SK-N-SH treated with all-trans-retinoic acid at 6 μM for 48 hours (cell line): ENCODE results near the gene PIGS.
"Not testable (repeated sequence)": the region's sequence is repeated elsewhere in the genome, so short reads cannot be mapped to it uniquely, and the experiment has no call there.

Source experiments
- ATAC-seq: fragments of 200-7000 bp; cut with Tn5 transposase; 3 replicates; pipeline ENCODE4 v1.9.1; 2020; ENCODE audit warnings: mild to moderate bottlenecking, moderate library complexity
- ARNTL ChIP-seq: fragments of 450-650 bp; formaldehyde crosslinking; IDR thresholded peaks from 2 replicates; pipeline ENCODE4 v1.5.0; 2020; ENCODE audit warnings: low read depth, mild to moderate bottlenecking, moderate library complexity, borderline replicate concordance
- BACH2 ChIP-seq: fragments of 250-450 bp; sonication (Bioruptor Pico); IDR thresholded peaks from 2 replicates; pipeline ENCODE4 v1.9.0; 2021; ENCODE audit warnings: mild to moderate bottlenecking, borderline replicate concordance
- CREB5 ChIP-seq: fragments of 250-450 bp; sonication (Bioruptor Pico); IDR thresholded peaks from 2 replicates; pipeline ENCODE4 v1.5.1; 2020; ENCODE audit warnings: low read depth, mild to moderate bottlenecking, moderate library complexity
- CSDC2 ChIP-seq: fragments of 250-450 bp; sonication (Bioruptor Pico); IDR thresholded peaks from 2 replicates; pipeline ENCODE4 v1.5.0; 2020; ENCODE audit warnings: mild to moderate bottlenecking, moderate library complexity
- CSRNP3 ChIP-seq: fragments of 250-450 bp; sonication (Bioruptor Pico); IDR thresholded peaks from 2 replicates; pipeline ENCODE4 v1.5.1; 2021; ENCODE audit warnings: mild to moderate bottlenecking, moderate library complexity
- ESRRG ChIP-seq: fragments of 250-450 bp; sonication (Bioruptor Pico); IDR thresholded peaks from 2 replicates; pipeline ENCODE4 v1.6.1; 2021; ENCODE audit warnings: mild to moderate bottlenecking
- GLIS3 ChIP-seq: fragments of 250-450 bp; sonication (Bioruptor Pico); IDR thresholded peaks from 2 replicates; pipeline ENCODE4 v1.5.0; 2020; ENCODE audit warnings: mild to moderate bottlenecking, moderate library complexity
- ISL1 ChIP-seq: fragments of 250-450 bp; sonication (Bioruptor Pico); IDR thresholded peaks from 2 replicates; pipeline ENCODE4 v2.1.2; 2022; ENCODE audit warnings: mild to moderate bottlenecking, moderate library complexity
- OSR1 ChIP-seq: fragments of 250-450 bp; sonication (Bioruptor Pico); IDR thresholded peaks from 2 replicates; pipeline ENCODE4 v1.8.0; 2022; ENCODE audit warnings: moderate library complexity, mild to moderate bottlenecking, inconsistent platforms
- PATZ1 ChIP-seq: fragments of 250-450 bp; sonication (Bioruptor Pico); IDR thresholded peaks from 2 replicates; pipeline ENCODE4 v1.8.0; 2020; ENCODE audit warnings: mild to moderate bottlenecking, moderate library complexity, borderline replicate concordance
- POU6F1 ChIP-seq: fragments of 250-450 bp; sonication (Bioruptor Pico); IDR thresholded peaks from 2 replicates; pipeline ENCODE4 v1.8.0; 2021; ENCODE audit warnings: low read depth, mild to moderate bottlenecking, moderate library complexity, borderline replicate concordance
- PPARA ChIP-seq: fragments of 250-450 bp; sonication (Bioruptor Pico); IDR thresholded peaks from 2 replicates; pipeline ENCODE4 v1.5.0; 2020; ENCODE audit warnings: mild to moderate bottlenecking, borderline replicate concordance
- RARB ChIP-seq: fragments of 250-450 bp; sonication (Bioruptor Pico); IDR thresholded peaks from 2 replicates; pipeline ENCODE4 v1.8.0; 2021; ENCODE audit warnings: mild to moderate bottlenecking, moderate library complexity
- SNAI2 ChIP-seq: fragments of 250-450 bp; sonication (Bioruptor Pico); IDR thresholded peaks from 2 replicates; pipeline ENCODE4 v1.5.0; 2020; ENCODE audit warnings: mild to moderate bottlenecking, moderate library complexity
- TCF4 ChIP-seq: fragments of 250-450 bp; sonication (Bioruptor Pico); IDR thresholded peaks from 2 replicates; pipeline ENCODE4 v1.8.0; 2021; ENCODE audit warnings: mild to moderate bottlenecking, moderate library complexity, borderline replicate concordance
- TOX ChIP-seq: fragments of 250-450 bp; sonication (Bioruptor Pico); IDR thresholded peaks from 2 replicates; pipeline ENCODE4 v1.8.0; 2021; ENCODE audit warnings: mild to moderate bottlenecking, moderate library complexity, borderline replicate concordance
- TSHZ2 ChIP-seq: fragments of 250-450 bp; sonication (Bioruptor Pico); IDR thresholded peaks from 2 replicates; pipeline ENCODE4 v1.5.0; 2020; ENCODE audit warnings: mild to moderate bottlenecking, moderate library complexity
- ZC3H10 ChIP-seq: fragments of 250-450 bp; sonication (Bioruptor Pico); IDR thresholded peaks from 2 replicates; pipeline ENCODE4 v1.5.1; 2021; ENCODE audit warnings: mild to moderate bottlenecking, moderate library complexity
- ZFP3 ChIP-seq: fragments of 250-450 bp; sonication (Bioruptor Pico); IDR thresholded peaks from 2 replicates; pipeline ENCODE4 v1.5.0; 2020; ENCODE audit warnings: mild to moderate bottlenecking, moderate library complexity
- ZFP30 ChIP-seq: fragments of 450-650 bp; formaldehyde crosslinking; IDR thresholded peaks from 2 replicates; pipeline ENCODE4 v1.5.0; 2022; ENCODE audit warnings: mild to moderate bottlenecking, moderate library complexity
- ZNF565 ChIP-seq: fragments of 450-650 bp; formaldehyde crosslinking; conservative IDR thresholded peaks from 2 replicates; pipeline ENCODE4 v1.5.0; 2020; ENCODE audit warnings: low read depth, mild to moderate bottlenecking, moderate library complexity
- ZNF70 ChIP-seq: fragments of 450-650 bp; formaldehyde crosslinking; IDR thresholded peaks from 2 replicates; pipeline ENCODE4 v1.5.0; 2020; ENCODE audit warnings: mild to moderate bottlenecking, moderate library complexity

Gene PIGS

GRCh38 chr17:28523186-28523585 is 48.1 kb downstream of the PIGS start:
- no peak for TF ChIP-seq ARNTL
- TF ChIP-seq ZC3H10: no peak
- no peak for TF ChIP-seq ZNF70 (CRISPR knock-in tag)
- TF ChIP-seq PATZ1 (CRISPR knock-in tag): no peak
- TF ChIP-seq RARB: no peak
- no peak for TF ChIP-seq TCF4
- TF ChIP-seq CSRNP3 (CRISPR knock-in tag): no peak
- no peak for TF ChIP-seq ZNF565 (CRISPR knock-in tag)
- TF ChIP-seq CSDC2: no peak
- no peak for TF ChIP-seq ESRRG (CRISPR knock-in tag)
- TF ChIP-seq ZFP30: no peak
- TF ChIP-seq SNAI2 (CRISPR knock-in tag): no peak
- no peak for TF ChIP-seq TSHZ2
- TF ChIP-seq GLIS3 (CRISPR knock-in tag): no peak
- TF ChIP-seq OSR1: no peak
- no peak for TF ChIP-seq BACH2 (CRISPR knock-in tag)
- no peak for TF ChIP-seq TOX
- no peak for TF ChIP-seq CREB5 (CRISPR knock-in tag)
- TF ChIP-seq PPARA (CRISPR knock-in tag): no peak
- no peak for TF ChIP-seq ZFP3 (CRISPR knock-in tag)
- ATAC-seq: no peak

- not testable (repeated sequence) for ATAC-seq
Measured at GRCh38 chr17:28522281-28522680, 49.0 kb downstream of the PIGS start.

GRCh38 chr17:28521311-28522085 is 49.8 kb downstream of the PIGS start:
- ATAC-seq: no peak
- TF ChIP-seq PATZ1 (CRISPR knock-in tag): no peak
- no peak for TF ChIP-seq ZC3H10
- TF ChIP-seq ISL1 (CRISPR knock-in tag): no peak
- no peak for TF ChIP-seq ESRRG (CRISPR knock-in tag)
- no peak for TF ChIP-seq CSDC2
- TF ChIP-seq POU6F1 (CRISPR knock-in tag): no peak
- no peak for TF ChIP-seq TSHZ2
- no peak for TF ChIP-seq RARB
- no peak for TF ChIP-seq TCF4
- no peak for TF ChIP-seq CSRNP3 (CRISPR knock-in tag)
- TF ChIP-seq ZNF70 (CRISPR knock-in tag): no peak
- no peak for TF ChIP-seq ZFP3 (CRISPR knock-in tag)
- TF ChIP-seq GLIS3 (CRISPR knock-in tag): no peak
